Measurements from ENCODE around the gene PIBF1.

- no peak for TF ChIP-seq ZNF274 (IDR thresholded peaks at IDR 0.05; ENCODE audit: low read depth, low read length)
- TF ChIP-seq YY1 (IDR thresholded peaks at IDR 0.05; ENCODE audit: insufficient read depth, insufficient read length), result no peak
- TF ChIP-seq SUZ12 (IDR thresholded peaks at IDR 0.05; ENCODE audit: extremely low read depth, insufficient read depth, insufficient read length), result no peak
These were observed 130.0 kb downstream of the PIBF1 start for GRCh38 chr13:72911981-72912380.
